HepG2 (cell line): Measurements from ENCODE around the gene PEX10. TPM values are rescaled to one million over a fixed set of nuclear protein-coding genes. Genes with fewer than 3 reads are reported as not detected.

Experiments used
- DNMT3B ChIP-seq: conservative IDR thresholded peaks from 2 replicates; pipeline ENCODE4 v1.6.1; 2016; ENCODE audit warnings: missing biosample characterization, control low read depth
- FOXA3 ChIP-seq: IDR thresholded peaks from 2 replicates; pipeline ENCODE4 v1.6.1; 2016; ENCODE audit warnings: missing genetic modification reagents, missing compliant biosample characterization
- GABPA ChIP-seq, 2 experiments: IDR thresholded peaks; 2 replicates each; pipeline ENCODE4 v1.6.1; 2011 to 2016; ENCODE audit warnings: low read depth in 2 of 2, low read length in 1 of 2, missing biosample characterization in 1 of 2, missing genetic modification characterization in 1 of 2
- GATA4 ChIP-seq: sonication (generic); IDR thresholded peaks from 2 replicates; pipeline ENCODE4 v1.6.1; 2016; ENCODE audit warnings: antibody characterized with exemption, low read depth, borderline replicate concordance
- GMEB1 ChIP-seq: sonication (generic); formaldehyde crosslinking; IDR thresholded peaks from 2 replicates; pipeline ENCODE4 v1.5.1; 2020; ENCODE audit warnings: missing genetic modification reagents, mild to moderate bottlenecking, borderline replicate concordance
- MAFG ChIP-seq: sonication (generic); formaldehyde crosslinking; IDR thresholded peaks from 2 replicates; pipeline ENCODE4 v1.5.1; 2020; ENCODE audit warnings: mild to moderate bottlenecking, missing genetic modification reagents
- MTA1 ChIP-seq: sonication (generic); formaldehyde crosslinking; IDR thresholded peaks from 2 replicates; pipeline ENCODE4 v1.4.0; 2020; ENCODE audit warnings: missing genetic modification reagents, mild to moderate bottlenecking, borderline replicate concordance
- NFIC ChIP-seq: IDR thresholded peaks from 2 replicates; pipeline ENCODE4 v1.6.1; 2012; ENCODE audit warnings: mild to moderate bottlenecking, low read length, inconsistent platforms
- SIX1 ChIP-seq: sonication (generic); formaldehyde crosslinking; IDR thresholded peaks from 2 replicates; pipeline ENCODE4 v1.4.0; 2020; ENCODE audit warnings: missing genetic modification reagents, borderline replicate concordance
- SP2 ChIP-seq: sonication (generic); formaldehyde crosslinking; IDR thresholded peaks from 2 replicates; pipeline ENCODE4 v1.5.1; 2020; ENCODE audit warnings: mild to moderate bottlenecking, missing genetic modification reagents
- U2AF1 ChIP-seq: fragments of 200-400 bp; formaldehyde crosslinking; optimal IDR thresholded peaks from 2 replicates; pipeline ENCODE3; 2017; ENCODE audit warnings: mild to moderate bottlenecking, low read depth, low read length
- YEATS4 ChIP-seq: sonication (generic); formaldehyde crosslinking; IDR thresholded peaks from 2 replicates; pipeline ENCODE4 v1.4.0; 2020; ENCODE audit warnings: missing genetic modification reagents, borderline replicate concordance
- ZNF180 ChIP-seq: sonication (generic); formaldehyde crosslinking; IDR thresholded peaks from 2 replicates; pipeline ENCODE4 v1.4.0; 2020; ENCODE audit warnings: low read depth, missing genetic modification reagents, borderline replicate concordance
- ZNF329 ChIP-seq: sonication (generic); formaldehyde crosslinking; IDR thresholded peaks from 2 replicates; pipeline ENCODE4 v1.9.0; 2021; ENCODE audit warnings: low read depth, mild to moderate bottlenecking, missing genetic modification reagents
- ZNF335 ChIP-seq: sonication (generic); formaldehyde crosslinking; IDR thresholded peaks from 2 replicates; pipeline ENCODE4 v1.4.0; 2020; ENCODE audit warnings: missing genetic modification reagents
- ZNF350 ChIP-seq: sonication (generic); formaldehyde crosslinking; IDR thresholded peaks from 2 replicates; pipeline ENCODE4 v1.4.0; 2020; ENCODE audit warnings: mild to moderate bottlenecking, low read depth, missing genetic modification reagents, borderline replicate concordance
- ZNF770 ChIP-seq: sonication (generic); formaldehyde crosslinking; IDR thresholded peaks from 2 replicates; pipeline ENCODE4 v1.5.0; 2020; ENCODE audit warnings: mild to moderate bottlenecking, missing genetic modification reagents
- ZNF83 ChIP-seq: sonication (generic); formaldehyde crosslinking; IDR thresholded peaks from 2 replicates; pipeline ENCODE4 v1.4.0; 2020; ENCODE audit warnings: missing genetic modification reagents, mild to moderate bottlenecking, borderline replicate concordance
- polyA plus RNA-seq, 8 experiments: library from polyadenylated mRNA; depleted of rRNA in 3 of 8; stranded (reverse) in 7 of 8; unstranded in 1 of 8; fragments of >200 nt; fragmentation: Illumina TruSeq in 4 of 8; extraction: Trizol in 4 of 8; gene quantifications; 2 replicates each; pipeline versions ENCODE4 v1.2.1 to v1.2.3, GENCODE V29; 2011 to 2016; ENCODE audit warnings: low read depth in 4 of 8, missing spikeins in 1 of 8, mixed read lengths in 1 of 8; ENCODE audit not compliant: insufficient read depth in 1 of 8
- total RNA-seq, 5 experiments: library from RNA; depleted of rRNA; stranded (reverse); fragments of >200 nt; fragmentation: Illumina TruSeq; extraction: Trizol; gene quantifications; 2 replicates each; pipeline ENCODE4 v1.2.3, GENCODE V29; 2016; ENCODE audit warnings: low read depth in 1 of 5
- TF ChIP-seq, protein P1 (sequence below): sonication (generic); formaldehyde crosslinking; IDR thresholded peaks from 2 replicates; pipeline ENCODE4 v1.4.0; 2020; ENCODE audit warnings: missing genetic modification reagents, borderline replicate concordance
- TF ChIP-seq, protein P2 (sequence below): sonication (generic); formaldehyde crosslinking; IDR thresholded peaks from 2 replicates; pipeline ENCODE4 v1.4.0; 2020; ENCODE audit warnings: low read depth, missing genetic modification reagents

PEX10 gene
- total and polyA plus RNA-seq, 2 of the 13 experiments (the other 11 are each of a cell fraction or from before 2014, with no cell fraction given) = 16.1 to 39.6 TPM

- no peak for TF ChIP-seq ZNF770 (CRISPR knock-in tag)
- no peak for TF ChIP-seq ZNF180
- 0 out of 2 replicates have a peak, but pooled peaks have one; percentile 48 for TF ChIP-seq ZNF350
- TF ChIP-seq U2AF1 = no peak
- no peak for TF ChIP-seq GABPA (IDR thresholded peaks at IDR 0.05; ENCODE audit: low read depth, low read length)
- no peak for TF ChIP-seq GABPA (CRISPR knock-in tag; IDR thresholded peaks at IDR 0.05; ENCODE audit: low read depth)
- TF ChIP-seq DNMT3B (CRISPR knock-in tag) = no peak
- TF ChIP-seq YEATS4 (CRISPR knock-in tag) = peak; percentile 92; the same call in 1 of the 2 replicates
- no peak for TF ChIP-seq SP2 (CRISPR knock-in tag)
- TF ChIP-seq GMEB1 (CRISPR knock-in tag) = no peak
- no peak for TF ChIP-seq ZNF335
- TF ChIP-seq NFIC = no peak
- no peak for TF ChIP-seq FOXA3 (CRISPR knock-in tag)
- peak; percentile 38; the same call in 1 of the 2 replicates for TF ChIP-seq MTA1
- peak; percentile 43; the same call in 1 of the 2 replicates for TF ChIP-seq ZNF329 (CRISPR knock-in tag)
- no peak for TF ChIP-seq MAFG
- peak; percentile 78; the same call in 1 of the 2 replicates for TF ChIP-seq ZNF83
- TF ChIP-seq, protein P1, sequence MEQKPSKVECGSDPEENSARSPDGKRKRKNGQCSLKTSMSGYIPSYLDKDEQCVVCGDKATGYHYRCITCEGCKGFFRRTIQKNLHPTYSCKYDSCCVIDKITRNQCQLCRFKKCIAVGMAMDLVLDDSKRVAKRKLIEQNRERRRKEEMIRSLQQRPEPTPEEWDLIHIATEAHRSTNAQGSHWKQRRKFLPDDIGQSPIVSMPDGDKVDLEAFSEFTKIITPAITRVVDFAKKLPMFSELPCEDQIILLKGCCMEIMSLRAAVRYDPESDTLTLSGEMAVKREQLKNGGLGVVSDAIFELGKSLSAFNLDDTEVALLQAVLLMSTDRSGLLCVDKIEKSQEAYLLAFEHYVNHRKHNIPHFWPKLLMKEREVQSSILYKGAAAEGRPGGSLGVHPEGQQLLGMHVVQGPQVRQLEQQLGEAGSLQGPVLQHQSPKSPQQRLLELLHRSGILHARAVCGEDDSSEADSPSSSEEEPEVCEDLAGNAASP (CRISPR knock-in tag) = peak; percentile 46; the same call in 1 of the 2 replicates
- no peak for TF ChIP-seq GATA4
- TF ChIP-seq, protein P2, sequence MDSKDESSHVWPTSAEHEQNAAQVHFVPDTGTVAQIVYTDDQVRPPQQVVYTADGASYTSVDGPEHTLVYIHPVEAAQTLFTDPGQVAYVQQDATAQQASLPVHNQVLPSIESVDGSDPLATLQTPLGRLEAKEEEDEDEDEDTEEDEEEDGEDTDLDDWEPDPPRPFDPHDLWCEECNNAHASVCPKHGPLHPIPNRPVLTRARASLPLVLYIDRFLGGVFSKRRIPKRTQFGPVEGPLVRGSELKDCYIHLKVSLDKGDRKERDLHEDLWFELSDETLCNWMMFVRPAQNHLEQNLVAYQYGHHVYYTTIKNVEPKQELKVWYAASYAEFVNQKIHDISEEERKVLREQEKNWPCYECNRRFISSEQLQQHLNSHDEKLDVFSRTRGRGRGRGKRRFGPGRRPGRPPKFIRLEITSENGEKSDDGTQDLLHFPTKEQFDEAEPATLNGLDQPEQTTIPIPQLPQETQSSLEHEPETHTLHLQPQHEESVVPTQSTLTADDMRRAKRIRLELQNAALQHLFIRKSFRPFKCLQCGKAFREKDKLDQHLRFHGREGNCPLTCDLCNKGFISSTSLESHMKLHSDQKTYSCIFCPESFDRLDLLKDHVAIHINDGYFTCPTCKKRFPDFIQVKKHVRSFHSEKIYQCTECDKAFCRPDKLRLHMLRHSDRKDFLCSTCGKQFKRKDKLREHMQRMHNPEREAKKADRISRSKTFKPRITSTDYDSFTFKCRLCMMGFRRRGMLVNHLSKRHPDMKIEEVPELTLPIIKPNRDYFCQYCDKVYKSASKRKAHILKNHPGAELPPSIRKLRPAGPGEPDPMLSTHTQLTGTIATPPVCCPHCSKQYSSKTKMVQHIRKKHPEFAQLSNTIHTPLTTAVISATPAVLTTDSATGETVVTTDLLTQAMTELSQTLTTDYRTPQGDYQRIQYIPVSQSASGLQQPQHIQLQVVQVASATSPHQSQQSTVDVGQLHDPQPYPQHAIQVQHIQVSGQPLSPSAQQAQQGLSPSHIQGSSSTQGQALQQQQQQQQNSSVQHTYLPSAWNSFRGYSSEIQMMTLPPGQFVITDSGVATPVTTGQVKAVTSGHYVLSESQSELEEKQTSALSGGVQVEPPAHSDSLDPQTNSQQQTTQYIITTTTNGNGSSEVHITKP (CRISPR knock-in tag) = no peak
- no peak for TF ChIP-seq SIX1 (CRISPR knock-in tag)
Measured at GRCh38 chr1:2412773-2413494, 570 bp upstream of the PEX10 start (continued).
